GM19463 (cell line): Measurements from ENCODE around the gene RCAN1.
A peak's percentile ranks its signal among the peaks of the same experiment; 100 is the strongest.
"Not testable (repeated sequence)": the region's sequence is repeated elsewhere in the genome, so short reads cannot be mapped to it uniquely, and the experiment has no call there.

Experiments used
- ATAC-seq: cut with Tn5 transposase; IDR thresholded peaks from one replicate; pipeline ENCODE4 v1.9.1; 2021; ENCODE audit warnings: mild to moderate bottlenecking, moderate library complexity; ENCODE audit not compliant: unreplicated experiment

Gene RCAN1

DNA sequence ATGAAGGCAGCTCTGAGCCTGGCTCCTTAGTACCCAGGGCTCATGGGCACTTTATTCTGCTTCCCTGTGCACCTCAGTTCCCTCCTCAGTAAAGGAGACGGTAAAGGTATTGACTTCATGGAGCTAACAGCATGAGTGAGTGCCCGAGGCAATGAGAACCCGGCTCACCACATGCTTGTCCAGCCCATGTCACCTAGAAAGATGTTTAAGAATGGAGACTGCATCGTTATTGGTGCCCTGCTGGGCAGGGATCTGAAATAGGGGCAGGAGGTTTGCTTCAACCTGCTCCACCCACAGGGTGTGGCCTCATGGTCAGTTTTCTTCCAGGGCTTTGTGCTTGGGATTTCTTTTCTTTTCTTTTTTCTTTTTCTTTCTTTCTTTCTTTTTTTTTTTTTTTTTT is 95.9 kb downstream of the RCAN1 start:
- no peak for ATAC-seq

DNA sequence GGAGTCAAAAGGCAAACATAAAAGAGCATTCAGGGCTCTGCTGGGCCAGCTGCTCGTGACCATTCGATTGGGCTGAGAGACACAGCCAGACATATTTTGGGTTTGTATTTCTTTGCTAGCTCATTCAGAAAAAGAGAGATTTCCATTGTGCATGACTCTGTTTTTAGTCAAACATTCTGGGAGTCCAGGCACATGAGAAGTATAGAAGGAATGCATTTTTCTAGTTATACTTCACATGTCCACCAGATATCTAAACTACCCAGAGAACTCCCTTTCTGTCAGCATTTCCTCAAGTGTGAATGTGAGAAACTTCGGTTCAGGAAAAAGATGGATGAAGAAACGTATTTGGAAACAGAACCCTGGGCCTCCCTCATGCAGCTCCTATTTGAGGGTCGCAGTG is 96.6 kb downstream of the RCAN1 start:
- ATAC-seq = no peak

DNA sequence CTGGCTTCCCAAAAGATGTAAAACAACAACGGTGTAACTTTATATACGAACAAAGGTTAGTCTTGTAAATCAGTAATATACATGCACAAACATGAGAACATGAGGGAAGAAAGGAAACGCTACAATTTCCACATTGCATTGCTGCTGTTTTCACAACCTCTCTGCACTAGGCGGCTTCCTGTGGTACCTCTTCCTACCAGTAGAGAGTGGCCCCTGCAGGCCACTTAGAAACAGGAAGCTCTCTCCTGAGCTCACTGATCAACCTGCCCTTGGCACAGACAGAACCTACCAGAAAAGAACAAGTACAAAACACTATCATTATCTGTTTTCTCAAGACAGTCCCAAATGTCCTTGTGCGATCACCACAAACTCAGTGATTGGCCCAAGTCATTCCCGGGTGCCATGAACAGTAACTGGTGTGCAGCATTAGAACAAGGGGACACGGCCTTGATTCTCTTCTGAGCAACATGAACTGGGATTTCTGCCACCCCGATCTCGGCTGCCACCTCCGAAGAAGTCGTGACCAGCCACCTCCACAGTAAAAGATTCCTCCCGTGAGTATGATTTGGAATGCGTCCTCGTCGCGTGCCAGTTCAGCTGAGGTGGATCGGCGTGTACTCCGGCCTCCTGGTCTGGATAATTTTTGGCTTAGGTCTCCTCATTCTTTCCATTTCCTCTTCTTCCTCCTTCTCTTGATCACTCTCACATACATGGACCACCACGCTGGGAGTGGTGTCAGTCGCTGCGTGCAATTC is 97.2 kb downstream of the RCAN1 start:
- no peak for ATAC-seq

DNA sequence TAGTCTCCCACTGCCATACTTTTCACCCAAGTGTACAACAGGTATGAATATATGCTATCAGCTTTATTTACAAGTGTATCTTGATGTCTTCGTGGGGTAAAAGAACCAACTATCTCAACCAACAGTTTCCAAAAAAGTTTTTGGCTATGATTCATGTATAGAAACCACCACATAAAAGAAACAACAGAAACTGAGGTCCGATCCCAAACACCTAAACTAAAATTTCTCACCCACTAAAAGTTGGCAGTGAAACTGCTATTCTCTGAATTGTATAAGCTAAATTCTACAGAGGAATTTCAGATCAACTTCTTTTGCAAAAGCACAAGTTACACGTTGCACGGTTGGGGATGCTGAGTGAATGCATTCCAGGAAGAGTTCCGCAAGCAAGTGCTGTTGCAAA is 97.9 kb downstream of the RCAN1 start:
- ATAC-seq = no peak

DNA sequence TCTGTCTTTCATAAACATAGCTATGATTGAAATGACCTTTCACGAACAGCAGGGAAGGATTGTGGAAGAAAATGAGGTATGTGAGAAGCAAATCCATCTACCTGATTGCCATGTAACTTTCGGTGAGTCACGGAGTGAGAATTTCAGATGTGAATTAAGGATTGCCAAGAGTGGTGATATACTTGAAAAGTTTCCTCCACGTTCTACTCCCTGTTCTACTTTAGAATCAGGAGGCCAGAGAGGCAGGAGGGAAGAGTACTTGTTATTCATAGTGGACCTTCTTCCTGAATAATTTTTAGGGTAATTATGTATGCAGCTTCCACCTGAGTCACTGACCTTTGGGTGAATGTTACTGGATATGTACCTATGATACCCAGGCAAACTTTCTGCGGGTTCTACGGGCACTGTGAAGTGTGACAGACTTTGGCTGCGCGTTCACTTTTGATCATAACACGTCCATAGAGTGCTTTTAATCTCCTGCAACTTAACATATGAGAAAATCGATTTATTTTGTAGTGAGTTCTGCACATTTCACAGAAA is 100.3 kb downstream of the RCAN1 start:
- no peak for ATAC-seq

DNA sequence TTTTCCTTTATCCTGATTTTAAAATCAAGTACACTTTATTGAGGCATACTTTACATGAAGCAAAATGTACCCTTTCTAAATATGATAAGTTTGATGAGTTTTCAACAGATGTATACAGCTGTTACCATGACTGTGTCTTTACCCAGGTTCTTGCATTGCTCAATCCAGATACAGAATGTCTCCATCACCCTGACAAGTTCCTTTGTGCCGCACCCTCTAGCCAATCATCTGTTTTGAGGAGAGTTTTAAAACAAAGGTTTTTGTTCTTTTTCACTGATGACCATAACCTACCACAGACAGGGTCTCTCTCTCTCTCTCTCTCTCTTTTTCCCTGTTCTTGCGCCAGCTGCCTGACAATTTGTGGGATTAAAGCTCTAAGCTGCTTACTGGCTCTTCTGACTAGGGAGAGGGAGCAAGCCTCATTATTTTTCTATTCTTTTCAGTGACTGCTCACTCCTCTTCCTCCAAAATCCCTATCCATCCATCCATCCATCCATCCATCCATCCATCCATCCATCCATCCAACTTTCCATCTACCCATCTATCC is 101.7 kb downstream of the RCAN1 start:
- ATAC-seq = no peak

DNA sequence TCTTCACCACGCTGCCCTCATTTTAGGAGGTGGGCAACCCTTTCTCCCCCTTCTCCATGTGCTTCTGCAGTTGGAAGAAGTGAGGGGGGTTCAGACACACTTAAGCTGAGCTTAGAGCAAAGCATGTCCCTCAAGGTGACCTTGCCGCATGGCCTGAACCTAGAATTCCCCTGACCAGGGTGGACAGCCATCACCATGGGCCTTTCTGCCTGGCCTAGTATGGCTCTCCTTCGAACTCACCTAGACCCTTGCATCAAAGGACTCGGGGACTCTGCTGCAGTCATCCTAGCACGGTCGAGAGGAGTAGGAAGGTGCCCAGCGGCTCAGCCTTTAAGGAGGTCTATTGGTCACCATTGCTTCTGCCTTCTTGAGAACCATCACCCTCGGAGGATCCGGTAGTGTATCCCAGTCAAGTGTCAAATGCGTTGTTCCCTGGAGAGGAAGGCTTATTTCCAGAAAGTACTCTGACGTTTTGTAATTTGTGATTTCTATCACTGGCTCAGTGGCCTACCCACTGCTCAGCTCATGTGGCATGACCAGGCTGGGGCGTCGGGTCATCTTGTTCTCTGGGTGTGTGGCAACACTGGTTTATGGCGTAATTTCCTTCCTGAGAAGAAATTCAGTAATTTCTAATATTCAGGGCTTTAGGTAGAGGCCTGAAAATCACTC is 103.0 kb downstream of the RCAN1 start, which contains the start of gene KCNE1:
Gene KCNE1 (minus strand): TSS at position 424 of the 669 bp plus-strand sequence. CDS start 62,576 bp downstream, outside the sequence.
- no peak for ATAC-seq

DNA sequence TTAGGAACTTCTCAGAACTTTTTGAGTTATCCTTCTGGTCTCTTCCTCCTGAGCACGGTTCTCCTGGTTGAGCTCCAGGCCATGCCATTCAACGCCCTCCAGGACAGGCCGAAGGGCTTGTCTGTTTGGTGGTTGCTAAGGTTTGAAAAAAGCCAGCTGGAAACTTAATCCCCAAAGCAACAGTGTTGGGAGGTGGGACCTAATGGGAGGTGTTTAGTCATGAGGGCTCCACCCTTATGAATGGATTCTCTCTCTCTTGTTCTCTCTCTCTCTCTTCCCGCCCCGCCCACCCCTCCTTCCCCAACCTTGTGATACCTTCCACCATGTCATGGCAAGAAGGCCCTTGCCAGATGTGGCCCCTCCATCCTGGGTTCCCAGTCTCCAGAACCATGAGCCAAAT is 103.7 kb downstream of the RCAN1 start:
- ATAC-seq = no peak

DNA sequence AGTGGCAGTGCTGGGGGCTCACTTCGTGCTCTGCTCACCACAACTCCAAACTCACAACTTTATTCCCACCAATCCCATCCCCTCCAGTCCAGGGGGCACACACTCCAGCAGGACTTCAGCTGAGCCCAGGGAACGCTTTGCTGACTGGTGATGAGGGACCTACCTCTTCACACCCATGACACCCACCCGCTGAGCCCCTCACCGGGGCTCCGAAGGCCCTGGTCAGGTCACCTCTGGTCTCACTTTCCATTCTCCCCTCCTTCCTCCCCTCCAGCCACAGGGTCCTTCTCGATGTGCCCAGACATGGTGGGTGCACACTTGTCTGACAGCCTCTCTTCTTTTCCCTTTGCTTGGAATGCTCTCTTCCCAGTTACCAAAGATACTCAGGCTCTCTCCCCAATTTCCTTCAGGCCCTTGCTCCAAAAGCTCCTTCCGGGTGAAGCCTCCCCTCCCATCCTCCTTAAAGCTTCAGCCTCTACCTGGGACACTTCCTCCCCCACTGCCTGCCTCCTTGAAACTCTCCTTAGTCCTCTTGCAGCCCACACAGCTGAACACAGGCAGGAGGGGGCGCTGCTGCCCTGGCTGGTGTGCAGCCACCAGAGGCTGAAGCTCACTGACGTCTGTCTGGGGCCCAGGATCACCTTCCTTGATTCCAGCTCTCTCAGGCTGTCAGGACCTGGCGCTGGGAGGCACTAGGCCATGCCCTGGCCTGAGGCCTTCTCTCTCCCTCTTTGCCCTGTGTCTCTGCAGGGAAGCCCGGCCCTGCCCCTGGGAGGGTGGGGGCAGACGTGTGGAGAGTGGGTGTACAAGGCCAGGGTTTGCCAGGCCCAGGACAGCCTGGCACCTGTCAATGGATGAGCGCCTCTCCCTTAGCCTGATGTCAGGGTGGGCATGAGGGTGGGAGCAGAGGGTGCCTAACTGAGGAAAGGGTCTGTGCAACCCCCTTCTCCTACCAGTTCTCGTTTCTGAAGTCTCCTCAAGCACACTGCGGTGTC is 104.5 kb downstream of the RCAN1 start:
- peak; percentile 70 for ATAC-seq

DNA sequence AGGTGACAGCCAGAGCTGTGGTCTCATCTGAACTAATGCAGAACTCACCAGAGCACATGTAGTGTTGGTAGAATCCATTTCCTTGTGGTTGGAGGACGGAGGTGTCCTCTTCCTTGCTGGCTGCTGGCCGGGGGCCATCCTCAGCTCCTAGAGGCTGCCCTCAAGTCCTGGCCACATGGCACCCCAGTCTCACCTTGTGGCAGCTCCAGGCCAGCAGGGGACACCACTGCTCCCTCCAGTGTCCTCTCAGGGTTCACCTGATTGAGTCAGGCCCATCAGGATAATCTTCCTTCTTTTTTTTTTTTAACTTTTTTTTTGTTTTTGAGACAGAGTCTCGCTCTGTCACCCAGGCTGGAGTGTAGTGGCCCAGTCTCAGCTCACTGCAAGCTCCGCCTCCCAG is 105.8 kb downstream of the RCAN1 start:
- no peak for ATAC-seq

DNA sequence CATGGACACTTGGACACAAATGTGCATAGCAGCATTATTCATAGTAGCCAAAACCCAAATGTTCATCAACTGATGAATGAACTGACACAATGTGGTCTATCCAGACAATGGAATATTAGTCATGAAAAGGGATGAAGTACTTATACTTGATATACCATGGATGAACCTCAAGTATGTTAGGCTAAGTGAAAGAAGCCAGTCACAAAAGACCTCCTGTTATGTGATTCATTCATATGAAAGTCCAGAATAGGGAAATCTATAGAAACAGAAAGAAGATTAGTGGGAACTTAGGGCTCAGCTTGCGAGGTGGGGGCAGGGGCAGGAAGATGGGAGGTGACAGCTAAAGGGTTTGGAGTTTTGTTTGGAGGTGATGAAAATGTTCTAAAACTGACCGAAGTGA is 110.3 kb downstream of the RCAN1 start:
- no peak for ATAC-seq

DNA sequence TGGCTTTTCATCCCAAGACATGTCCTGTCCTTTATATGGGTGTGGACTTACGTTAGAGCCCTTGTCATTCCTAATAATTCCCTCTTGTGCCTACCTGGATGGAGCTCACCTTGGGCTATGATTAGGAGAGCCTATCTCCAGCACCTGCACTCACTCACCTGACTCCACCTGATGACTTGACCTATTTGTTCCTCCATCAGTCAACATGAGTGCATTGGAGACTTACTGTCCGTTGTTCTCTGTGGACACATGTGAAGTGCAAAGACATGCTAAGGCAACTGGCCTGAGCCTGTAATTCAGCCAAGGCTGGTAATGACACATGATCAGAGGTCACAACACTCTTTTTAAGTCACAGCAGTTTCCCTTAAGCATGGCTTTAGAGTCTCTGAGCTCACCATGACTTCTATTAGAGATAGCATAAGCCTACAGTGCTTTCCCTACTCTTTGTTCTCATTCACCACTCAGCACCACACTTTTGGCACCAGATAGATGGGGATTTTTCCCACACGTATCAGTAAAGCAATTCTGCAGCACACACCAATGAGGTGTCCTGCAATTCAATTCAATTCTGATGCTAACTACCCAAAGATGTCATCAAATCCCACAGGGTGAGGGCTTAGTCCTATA is 112.3 kb downstream of the RCAN1 start:
- ATAC-seq = no peak

DNA sequence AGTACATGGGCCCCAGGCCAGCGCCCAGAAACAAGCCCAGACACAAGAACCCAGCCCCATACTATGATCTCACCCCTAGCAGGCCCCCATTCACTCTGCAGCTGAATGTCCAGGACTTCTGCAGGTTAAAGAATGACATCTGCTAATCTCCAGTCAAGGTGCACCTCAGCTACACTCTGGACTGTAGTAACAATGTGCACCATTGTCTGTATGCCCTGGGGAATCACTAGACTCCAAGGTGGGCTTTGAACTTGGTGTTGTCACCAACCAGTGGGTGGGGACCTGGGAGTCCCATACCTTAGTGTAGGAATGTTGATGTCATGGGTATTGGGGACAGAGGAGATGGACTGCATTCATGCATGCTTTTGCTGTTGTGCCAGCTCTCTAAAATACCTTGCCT is 113.2 kb downstream of the RCAN1 start:
- ATAC-seq = no peak

DNA sequence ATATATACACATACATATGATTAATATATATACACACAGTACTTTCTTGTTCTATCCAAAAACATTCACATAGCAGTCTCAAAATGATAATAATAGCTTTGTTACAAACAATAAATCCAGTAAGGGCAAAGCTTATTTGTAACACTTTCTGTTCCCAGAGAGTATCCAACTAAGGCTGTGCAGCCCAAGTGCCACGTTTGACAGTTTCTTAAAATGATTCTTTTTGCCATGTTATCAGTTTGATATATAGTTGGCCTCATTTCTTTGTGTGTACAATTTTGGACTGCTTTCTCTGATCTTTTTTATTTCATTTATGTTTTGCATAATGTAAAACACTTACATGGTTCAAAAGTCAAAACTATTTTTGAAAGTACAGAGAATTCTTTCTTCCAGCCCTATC is 114.7 kb downstream of the RCAN1 start:
- no peak for ATAC-seq

DNA sequence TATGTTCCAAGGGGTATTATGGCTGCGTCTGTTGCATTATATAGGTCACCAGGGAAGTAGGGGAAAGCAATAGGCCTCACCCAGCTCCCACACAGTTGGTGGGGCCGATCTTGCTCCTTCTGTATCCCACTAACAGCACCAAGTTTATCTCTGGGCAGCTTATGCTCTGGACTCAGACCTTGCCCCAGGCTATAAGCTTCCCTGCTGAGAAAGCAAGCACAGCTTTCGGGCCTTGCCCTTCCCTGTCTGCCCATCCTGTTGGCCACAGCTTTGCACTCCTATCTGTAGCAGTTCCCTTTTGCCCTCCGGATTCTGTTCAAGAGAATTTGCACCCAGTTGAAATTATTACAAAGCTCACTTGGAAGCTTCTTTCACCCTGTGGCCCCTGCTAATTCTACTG is 115.8 kb downstream of the RCAN1 start:
- ATAC-seq = no peak

DNA sequence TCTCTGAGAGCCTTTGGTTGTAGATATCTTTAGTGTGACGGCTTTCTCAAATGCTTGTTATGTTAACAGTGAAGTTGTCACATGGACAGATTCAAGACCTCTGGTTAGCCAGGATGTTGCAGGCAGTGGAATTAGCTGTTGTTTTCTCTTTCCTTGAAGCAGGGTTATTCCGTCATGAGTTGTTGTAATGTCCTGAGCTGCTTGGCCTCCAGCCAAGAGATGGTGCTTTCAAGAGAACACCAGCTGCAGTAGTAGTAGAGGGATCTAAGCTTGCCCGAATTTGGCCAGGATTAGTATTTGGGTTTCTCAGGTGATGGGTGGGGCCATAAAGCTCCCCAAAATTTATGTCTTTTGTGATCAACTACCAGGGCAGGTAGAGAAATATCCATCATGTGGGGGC is 116.3 kb downstream of the RCAN1 start:
- ATAC-seq = no peak

DNA sequence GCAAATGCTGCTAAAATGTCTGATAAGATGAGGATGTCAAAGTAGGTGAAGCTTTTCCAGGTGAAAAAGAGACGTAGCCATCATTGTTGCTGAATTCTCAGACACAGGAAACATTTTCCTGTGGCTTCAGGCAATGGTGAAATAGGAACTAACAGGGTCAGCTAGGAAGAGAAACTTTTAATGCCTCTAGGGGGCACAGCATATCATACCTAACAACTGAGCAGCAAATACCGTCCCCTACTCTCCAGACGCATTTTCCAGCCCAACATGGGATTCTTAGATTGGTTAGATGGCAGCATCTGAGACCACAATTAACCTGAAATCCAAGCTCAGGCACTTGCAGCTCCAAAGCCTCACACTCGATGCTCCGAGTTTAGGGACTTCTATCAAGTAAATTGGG is 131.1 kb downstream of the RCAN1 start:
- ATAC-seq = not testable (repeated sequence)

DNA sequence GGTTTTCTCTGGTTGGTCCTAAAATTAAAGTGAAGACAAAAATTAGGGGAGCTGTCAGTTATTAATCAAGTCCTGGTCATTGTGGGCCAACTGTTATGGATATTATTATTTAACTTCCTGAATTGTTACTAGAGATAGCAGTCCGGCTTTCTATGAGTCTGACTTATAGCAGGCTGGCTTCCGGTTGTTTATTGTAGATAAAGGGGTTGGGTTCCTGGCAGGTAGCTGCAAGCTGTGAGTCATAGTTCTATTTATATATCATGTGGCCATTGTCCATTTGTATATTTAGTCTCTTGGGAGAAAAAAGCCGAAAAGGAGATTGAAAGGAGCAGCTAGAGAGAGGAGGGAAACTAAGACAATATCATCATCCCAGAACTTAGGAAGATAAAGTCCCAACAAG is 131.5 kb downstream of the RCAN1 start:
- ATAC-seq = not testable (repeated sequence)

DNA sequence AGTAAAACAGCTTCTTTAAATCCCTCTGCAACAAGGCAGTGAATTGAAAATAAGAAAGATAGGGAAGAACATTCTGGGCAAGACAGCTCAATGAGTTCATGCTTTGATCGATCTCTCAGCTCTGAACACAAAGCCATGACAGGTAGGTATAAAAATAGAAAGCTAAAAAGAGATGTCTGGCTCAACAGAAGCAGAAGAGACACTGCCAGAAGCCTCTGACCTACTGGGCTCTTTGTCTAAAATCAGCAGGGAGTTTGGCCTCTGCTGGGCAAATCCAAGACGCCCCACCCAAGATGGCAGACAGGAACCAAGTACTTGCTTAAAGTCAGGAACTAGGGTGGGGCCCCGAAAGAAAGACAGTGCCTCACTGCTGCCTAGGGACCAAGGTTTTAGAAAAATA is 147.6 kb downstream of the RCAN1 start:
- not testable (repeated sequence) for ATAC-seq
